Neural cell (in vitro differentiated cells): ENCODE data around the gene RIF1. TPM values are rescaled to one million over a fixed set of nuclear protein-coding genes. Genes with fewer than 3 reads are reported as not detected.

ENCODE experiments used
- H2AFZ ChIP-seq: fragments of 200-600, 300-800 bp; sonication (generic), shearing (Covaris generic); 2 replicates; pipeline ENCODE4 v1.6.0; 2014; ENCODE audit warnings: low read depth, mild to moderate bottlenecking, antibody characterized with exemption, low read length, moderate library complexity
- H3F3A ChIP-seq: fragments of 200-600 bp; shearing (Covaris generic); 2 replicates; pipeline ENCODE4 v1.6.1; 2016; ENCODE audit warnings: mild to moderate bottlenecking, moderate library complexity, mixed read lengths, antibody characterized with exemption, low read length; ENCODE audit not compliant: insufficient read depth, poor library complexity, severe bottlenecking
- H3K27ac ChIP-seq: fragments of 200-600, 300-800 bp; sonication (generic), shearing (Covaris generic); 2 replicates; pipeline ENCODE4 v1.5.1; 2014; ENCODE audit warnings: mild to moderate bottlenecking, low read length, moderate library complexity
- H3K27me3 ChIP-seq: fragments of 300-800, 200-600 bp; sonication (generic), shearing (Covaris generic); 2 replicates; pipeline ENCODE4 v1.6.0; 2014; ENCODE audit warnings: mild to moderate bottlenecking, low read depth, low read length, moderate library complexity; ENCODE audit not compliant: insufficient read depth
- H3K36me3 ChIP-seq: fragments of 300-800, 200-600 bp; sonication (generic), shearing (Covaris generic); 2 replicates; pipeline ENCODE4 v1.5.1; 2014; ENCODE audit warnings: mild to moderate bottlenecking, antibody characterized with exemption, low read length, moderate library complexity; ENCODE audit not compliant: insufficient read depth
- H3K4me2 ChIP-seq: fragments of 300-800, 200-600 bp; sonication (generic), shearing (Covaris generic); 2 replicates; pipeline ENCODE4 v1.6.0; 2014; ENCODE audit warnings: mild to moderate bottlenecking, low read length
- H3K4me3 ChIP-seq: fragments of 300-800, 200-600 bp; sonication (generic), shearing (Covaris generic); 2 replicates; pipeline ENCODE4 v1.5.1; 2014; ENCODE audit warnings: mild to moderate bottlenecking, low read length, moderate library complexity
- H3K79me2 ChIP-seq: fragments of 200-600 bp; shearing (Covaris generic); replicated peaks from 2 replicates; pipeline ENCODE4 v1.6.0; 2014; ENCODE audit warnings: mild to moderate bottlenecking, low read length, moderate library complexity; ENCODE audit not compliant: insufficient read depth
- H3K9ac ChIP-seq: fragments of 300-800, 200-600 bp; sonication (generic), shearing (Covaris generic); 2 replicates; pipeline ENCODE4 v1.6.1; 2016; ENCODE audit warnings: mild to moderate bottlenecking, low read length, mixed read lengths
- H3K9me2 ChIP-seq: fragments of 200-600 bp; shearing (Covaris generic); 2 replicates; pipeline ENCODE4 v1.6.1; 2016; ENCODE audit warnings: mild to moderate bottlenecking, low read length, mixed read lengths; ENCODE audit not compliant: insufficient read depth
- H3K9me3 ChIP-seq: fragments of 200-600, 300-800 bp; sonication (generic), shearing (Covaris generic); 2 replicates; pipeline ENCODE4 v1.6.1; 2016; ENCODE audit warnings: mild to moderate bottlenecking, mixed run types, low read length, moderate library complexity, mixed read lengths
- H4K20me1 ChIP-seq: fragments of 200-600 bp; shearing (Covaris generic); 2 replicates; pipeline ENCODE4 v1.6.1; 2016; ENCODE audit warnings: mild to moderate bottlenecking, mixed run types; ENCODE audit not compliant: insufficient read depth
- EP300 ChIP-seq: fragments of 450-650 bp; conservative IDR thresholded peaks from 2 replicates; pipeline ENCODE4 v1.6.1; 2014; ENCODE audit warnings: antibody characterized with exemption, mild to moderate bottlenecking, moderate library complexity; ENCODE audit not compliant: poor library complexity, severe bottlenecking
- EZH2 ChIP-seq: fragments of 200-600, 300-800 bp; shearing (Covaris generic), sonication (generic); IDR thresholded peaks from 2 replicates; pipeline ENCODE4 v1.6.1; 2014; ENCODE audit warnings: antibody characterized with exemption, low read length, borderline replicate concordance, mild to moderate bottlenecking; ENCODE audit not compliant: insufficient read depth, poor library complexity, severe bottlenecking
- MXI1 ChIP-seq: fragments of 450-650 bp; conservative IDR thresholded peaks from 2 replicates; pipeline ENCODE4 v1.6.1; 2014; ENCODE audit warnings: antibody characterized with exemption, mild to moderate bottlenecking; ENCODE audit not compliant: poor library complexity, severe bottlenecking
- POLR2AphosphoS5 ChIP-seq: IDR thresholded peaks from 2 replicates; pipeline ENCODE4 v1.6.1; 2012
- RAD21 ChIP-seq: fragments of 450-650 bp; conservative IDR thresholded peaks from 2 replicates; pipeline ENCODE4 v1.6.1; 2014; ENCODE audit warnings: antibody characterized with exemption, mild to moderate bottlenecking, moderate library complexity
- SMC3 ChIP-seq: fragments of 450-650 bp; conservative IDR thresholded peaks from 2 replicates; pipeline ENCODE4 v1.6.1; 2014; ENCODE audit warnings: antibody characterized with exemption, mild to moderate bottlenecking, moderate library complexity; ENCODE audit not compliant: poor library complexity
- TAF1 ChIP-seq: IDR thresholded peaks from 2 replicates; pipeline ENCODE4 v1.6.1; 2012; ENCODE audit warnings: low read depth
- polyA plus RNA-seq: library from polyadenylated mRNA; depleted of rRNA; stranded (reverse); fragments of >200 nt; gene quantifications from 2 replicates; pipeline ENCODE4 v1.2.3, GENCODE V29; 2014
- TF ChIP-seq, protein P1 (sequence below): fragments of 450-650 bp; IDR thresholded peaks from 2 replicates; pipeline ENCODE4 v1.5.1; 2014; ENCODE audit warnings: antibody characterized with exemption, mild to moderate bottlenecking, moderate library complexity; ENCODE audit not compliant: poor library complexity, severe bottlenecking
- TF ChIP-seq, protein P2 (sequence below): IDR thresholded peaks from 2 replicates; pipeline ENCODE4 v1.6.1; 2012; ENCODE audit warnings: borderline replicate concordance

The RIF1 gene
- polyA plus RNA-seq, 1 donor from 2014 or later, result 17.2 TPM

DNA sequence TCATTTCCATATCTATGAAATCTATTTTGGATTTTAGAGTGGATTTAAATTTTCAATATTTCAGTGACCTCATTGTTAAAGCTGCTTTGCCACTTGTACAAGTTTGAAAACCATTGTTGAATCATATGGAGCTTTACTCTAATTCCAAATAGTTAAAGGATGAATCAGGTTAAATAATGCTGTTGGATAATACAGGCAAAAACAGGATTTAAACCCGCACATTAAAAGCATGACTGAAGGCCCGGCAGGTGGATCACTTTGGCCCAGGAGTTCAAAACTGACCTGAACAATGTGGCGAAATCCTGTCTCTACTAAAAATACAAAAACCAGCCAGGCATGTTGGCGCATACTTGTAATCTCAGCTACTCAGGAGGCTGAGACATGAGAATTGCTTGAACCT is 68.3 kb downstream of the RIF1 start:
- Histone ChIP-seq H3K4me2 (no peak overlapping the region), H3K27ac (no peak overlapping the region), H3K9ac (no peak overlapping the region), H3K9me2 (no peaks in the 10 kb centered on the region), H3K9me3 (no peaks in the 10 kb centered on the region), H3K36me3 (peaks cover 12% of the 10 kb centered on the region), H3F3A (no peaks in the 10 kb centered on the region), H2AFZ (no peak overlapping the region), H4K20me1 (no peaks in the 10 kb centered on the region), H3K27me3 (no peaks in the 10 kb centered on the region), H3K4me3 (no peak overlapping the region), H3K79me2 (no peaks in the 10 kb centered on the region)
- TF ChIP-seq, protein P1, sequence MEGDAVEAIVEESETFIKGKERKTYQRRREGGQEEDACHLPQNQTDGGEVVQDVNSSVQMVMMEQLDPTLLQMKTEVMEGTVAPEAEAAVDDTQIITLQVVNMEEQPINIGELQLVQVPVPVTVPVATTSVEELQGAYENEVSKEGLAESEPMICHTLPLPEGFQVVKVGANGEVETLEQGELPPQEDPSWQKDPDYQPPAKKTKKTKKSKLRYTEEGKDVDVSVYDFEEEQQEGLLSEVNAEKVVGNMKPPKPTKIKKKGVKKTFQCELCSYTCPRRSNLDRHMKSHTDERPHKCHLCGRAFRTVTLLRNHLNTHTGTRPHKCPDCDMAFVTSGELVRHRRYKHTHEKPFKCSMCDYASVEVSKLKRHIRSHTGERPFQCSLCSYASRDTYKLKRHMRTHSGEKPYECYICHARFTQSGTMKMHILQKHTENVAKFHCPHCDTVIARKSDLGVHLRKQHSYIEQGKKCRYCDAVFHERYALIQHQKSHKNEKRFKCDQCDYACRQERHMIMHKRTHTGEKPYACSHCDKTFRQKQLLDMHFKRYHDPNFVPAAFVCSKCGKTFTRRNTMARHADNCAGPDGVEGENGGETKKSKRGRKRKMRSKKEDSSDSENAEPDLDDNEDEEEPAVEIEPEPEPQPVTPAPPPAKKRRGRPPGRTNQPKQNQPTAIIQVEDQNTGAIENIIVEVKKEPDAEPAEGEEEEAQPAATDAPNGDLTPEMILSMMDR, result no peak
- TF ChIP-seq EZH2 (no peak), SMC3 (no peak), RAD21 (no peak), POLR2AphosphoS5 (no peak), EP300 (no peak), MXI1 (no peak), TAF1 (no peak)
- TF ChIP-seq, protein P2, sequence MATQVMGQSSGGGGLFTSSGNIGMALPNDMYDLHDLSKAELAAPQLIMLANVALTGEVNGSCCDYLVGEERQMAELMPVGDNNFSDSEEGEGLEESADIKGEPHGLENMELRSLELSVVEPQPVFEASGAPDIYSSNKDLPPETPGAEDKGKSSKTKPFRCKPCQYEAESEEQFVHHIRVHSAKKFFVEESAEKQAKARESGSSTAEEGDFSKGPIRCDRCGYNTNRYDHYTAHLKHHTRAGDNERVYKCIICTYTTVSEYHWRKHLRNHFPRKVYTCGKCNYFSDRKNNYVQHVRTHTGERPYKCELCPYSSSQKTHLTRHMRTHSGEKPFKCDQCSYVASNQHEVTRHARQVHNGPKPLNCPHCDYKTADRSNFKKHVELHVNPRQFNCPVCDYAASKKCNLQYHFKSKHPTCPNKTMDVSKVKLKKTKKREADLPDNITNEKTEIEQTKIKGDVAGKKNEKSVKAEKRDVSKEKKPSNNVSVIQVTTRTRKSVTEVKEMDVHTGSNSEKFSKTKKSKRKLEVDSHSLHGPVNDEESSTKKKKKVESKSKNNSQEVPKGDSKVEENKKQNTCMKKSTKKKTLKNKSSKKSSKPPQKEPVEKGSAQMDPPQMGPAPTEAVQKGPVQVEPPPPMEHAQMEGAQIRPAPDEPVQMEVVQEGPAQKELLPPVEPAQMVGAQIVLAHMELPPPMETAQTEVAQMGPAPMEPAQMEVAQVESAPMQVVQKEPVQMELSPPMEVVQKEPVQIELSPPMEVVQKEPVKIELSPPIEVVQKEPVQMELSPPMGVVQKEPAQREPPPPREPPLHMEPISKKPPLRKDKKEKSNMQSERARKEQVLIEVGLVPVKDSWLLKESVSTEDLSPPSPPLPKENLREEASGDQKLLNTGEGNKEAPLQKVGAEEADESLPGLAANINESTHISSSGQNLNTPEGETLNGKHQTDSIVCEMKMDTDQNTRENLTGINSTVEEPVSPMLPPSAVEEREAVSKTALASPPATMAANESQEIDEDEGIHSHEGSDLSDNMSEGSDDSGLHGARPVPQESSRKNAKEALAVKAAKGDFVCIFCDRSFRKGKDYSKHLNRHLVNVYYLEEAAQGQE, result no peak

DNA sequence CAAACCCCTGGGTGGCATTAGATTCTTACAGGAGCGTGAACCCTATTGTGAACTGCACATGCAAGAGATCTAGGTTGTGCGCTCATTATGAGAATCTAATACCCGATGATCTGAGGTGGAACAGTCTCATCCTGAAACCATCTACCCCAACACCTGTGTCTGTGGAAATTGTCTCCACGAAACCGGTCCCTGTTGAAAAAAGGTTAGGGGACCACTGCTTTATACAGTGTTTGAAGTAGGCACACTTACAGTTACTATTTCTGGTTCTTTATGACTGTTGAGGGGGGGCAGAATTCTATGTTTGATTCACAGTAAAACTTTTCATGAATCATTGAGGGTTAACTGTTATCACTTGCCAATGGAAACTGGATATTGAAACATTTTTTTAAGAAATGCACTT is 72.0 kb downstream of the RIF1 start:
- H3K27ac ChIP-seq, result no peak overlapping the region
- no peak overlapping the region for H3K9ac ChIP-seq
- peaks cover 10% of the 10 kb centered on the region for H3K36me3 ChIP-seq
- no peaks in the 10 kb centered on the region for H4K20me1 ChIP-seq
- TF ChIP-seq MXI1 (no peak), EP300 (no peak), SMC3 (no peak), POLR2AphosphoS5 (no peak), TAF1 (no peak), EZH2 (no peak), RAD21 (no peak)
- TF ChIP-seq, protein P2, result no peak
- TF ChIP-seq, protein P1, result no peak
- H3F3A ChIP-seq, result no peaks in the 10 kb centered on the region
- H3K27me3 ChIP-seq, result no peaks in the 10 kb centered on the region
- H3K9me2 ChIP-seq, result no peaks in the 10 kb centered on the region
- no peak overlapping the region for H3K4me2 ChIP-seq
- H2AFZ ChIP-seq, result no peak overlapping the region
- H3K4me3 ChIP-seq, result no peak overlapping the region
- no peaks in the 10 kb centered on the region for H3K79me2 ChIP-seq
- no peaks in the 10 kb centered on the region for H3K9me3 ChIP-seq
